Activated T-cell treated with anti-CD3 and anti-CD28 coated beads for 1 hour (primary cell): ENCODE measurements around the gene MED25.

Experiments used
- DNase-seq: peaks from one replicate; pipeline ENCODE4 v3.0.0-alpha.2; 2020; ENCODE audit warnings: low read depth

The MED25 gene

GRCh38 chr19:49817964-49818648 is at the start of gene MED25:
MED25 (plus strand) TSS chr19:49818289; CDS start chr19:49818342, 53 bp downstream.
- peak; percentile 83 for DNase-seq

DNA sequence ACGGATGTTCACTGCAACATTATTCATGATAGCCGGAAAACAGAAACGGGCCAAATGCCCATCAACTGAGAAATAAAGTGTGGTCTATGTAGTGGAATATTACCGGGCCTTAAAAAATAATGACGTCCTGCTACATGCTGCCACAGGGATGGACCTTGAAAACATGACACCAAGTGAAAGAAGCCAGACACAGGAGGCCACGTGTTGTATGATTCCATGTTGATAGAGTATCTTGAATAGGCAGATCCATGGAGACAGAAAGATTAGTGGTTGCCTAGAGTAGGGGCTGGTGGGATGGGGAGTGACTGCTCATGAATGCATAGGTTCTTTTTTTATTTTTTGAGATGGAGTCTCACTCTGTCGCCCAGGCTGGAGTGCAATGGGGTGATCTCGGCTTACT is 47.6 kb upstream of the MED25 start:
- DNase-seq: no peak

DNA sequence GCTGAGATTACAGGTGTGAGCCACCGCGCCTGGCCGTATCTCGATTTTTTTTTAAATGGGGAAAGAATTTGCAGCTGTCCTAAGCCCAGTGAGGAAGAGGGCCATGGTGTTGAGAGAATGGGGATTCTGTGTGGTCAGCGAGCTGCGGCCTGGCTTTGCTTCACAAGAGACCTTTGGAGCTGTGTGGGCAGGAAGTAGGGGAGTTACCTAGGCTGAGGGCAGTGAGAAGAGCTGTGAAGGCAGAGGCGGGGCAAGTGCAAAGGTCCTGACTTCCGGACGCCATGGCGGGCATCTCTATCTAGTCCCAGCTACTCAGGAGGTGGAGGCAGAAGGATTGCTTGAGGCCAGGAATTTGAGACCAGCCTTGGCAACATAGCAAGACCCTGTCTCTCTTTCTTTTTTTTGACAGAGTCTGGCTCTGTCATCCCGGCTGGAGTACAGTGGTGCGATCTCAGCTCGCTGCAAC is 46.4 kb upstream of the MED25 start:
- no peak for DNase-seq

GRCh38 chr19:49772850-49773432 is 45.1 kb upstream of the MED25 start:
- no peak for DNase-seq

GRCh38 chr19:49773663-49774350 is 44.3 kb upstream of the MED25 start:
- DNase-seq: no peak

DNA sequence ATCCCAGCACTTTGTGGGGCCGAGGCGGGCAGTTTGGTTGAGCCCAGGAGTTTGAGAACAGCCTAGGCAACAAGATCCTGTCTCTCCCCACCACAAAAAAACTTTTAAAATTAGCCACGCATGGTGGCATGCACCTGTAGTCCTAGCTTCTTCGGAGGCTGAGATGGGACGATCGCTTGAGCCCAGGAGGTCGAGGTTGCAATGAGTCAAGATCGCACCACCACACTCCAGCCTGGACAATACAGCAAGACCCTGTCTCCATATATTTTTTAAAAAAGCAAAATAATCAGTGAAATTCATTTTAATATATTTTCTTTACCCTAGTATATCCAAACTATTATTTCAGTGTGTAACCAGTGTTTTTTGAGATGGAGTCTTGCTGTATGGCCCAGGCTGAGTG is 43.1 kb upstream of the MED25 start:
- no peak for DNase-seq

DNA sequence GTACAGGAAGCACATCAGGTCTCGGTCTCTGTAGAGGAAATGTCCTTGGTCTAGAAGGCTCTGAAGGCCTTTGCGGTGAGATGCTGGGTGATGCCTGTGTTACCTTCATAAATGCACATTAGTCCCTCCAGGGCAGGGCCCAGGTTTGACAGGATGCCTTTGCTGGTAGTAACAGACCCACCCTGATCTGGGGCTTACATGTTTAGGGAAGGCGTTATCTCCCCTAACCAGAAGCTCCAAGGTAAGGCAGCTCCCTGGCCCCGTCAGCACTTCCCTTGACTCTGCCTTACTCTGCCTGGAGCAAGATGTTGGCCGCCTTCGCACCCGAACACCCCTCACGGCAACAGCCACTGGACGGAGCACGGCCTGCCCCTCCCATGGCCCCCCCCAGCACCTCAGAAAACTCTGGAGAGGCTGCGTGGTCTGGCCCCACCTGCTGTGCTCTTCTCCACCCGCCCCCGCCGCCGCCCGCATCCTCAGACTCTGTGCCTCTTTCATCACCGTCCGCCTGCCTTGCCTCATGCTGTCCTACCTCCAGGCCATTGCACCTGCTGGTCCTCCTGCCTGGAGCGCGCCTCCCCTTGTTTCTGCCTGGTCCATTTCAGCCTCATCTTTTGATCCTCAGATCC is 42.2 kb upstream of the MED25 start:
- no peak for DNase-seq

DNA sequence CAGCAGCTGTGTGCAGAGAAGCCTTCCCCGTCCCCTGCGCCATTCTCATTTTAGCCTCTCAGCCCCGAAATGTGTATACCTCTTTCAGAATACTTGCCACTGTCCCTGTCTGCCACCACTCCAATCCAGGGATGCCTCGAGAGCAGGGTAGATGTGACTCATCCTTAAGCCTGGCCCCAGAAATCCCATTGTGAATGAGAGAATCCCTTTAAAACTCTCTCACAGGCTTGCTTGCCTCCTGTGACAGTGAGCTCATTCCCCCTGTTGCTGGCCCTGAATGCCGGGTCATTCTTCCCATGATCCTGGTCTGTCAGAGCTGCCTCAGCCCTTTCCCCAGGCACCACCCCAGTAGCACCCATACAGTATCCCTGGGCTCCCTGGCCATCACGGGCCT is 41.7 kb upstream of the MED25 start:
- no peak for DNase-seq

- no peak for DNase-seq
Measured at GRCh38 chr19:49779731-49780555, 38.1 kb upstream of the MED25 start.

- DNase-seq: no peak
Measured at GRCh38 chr19:49780861-49781260, 37.2 kb upstream of the MED25 start.

DNA sequence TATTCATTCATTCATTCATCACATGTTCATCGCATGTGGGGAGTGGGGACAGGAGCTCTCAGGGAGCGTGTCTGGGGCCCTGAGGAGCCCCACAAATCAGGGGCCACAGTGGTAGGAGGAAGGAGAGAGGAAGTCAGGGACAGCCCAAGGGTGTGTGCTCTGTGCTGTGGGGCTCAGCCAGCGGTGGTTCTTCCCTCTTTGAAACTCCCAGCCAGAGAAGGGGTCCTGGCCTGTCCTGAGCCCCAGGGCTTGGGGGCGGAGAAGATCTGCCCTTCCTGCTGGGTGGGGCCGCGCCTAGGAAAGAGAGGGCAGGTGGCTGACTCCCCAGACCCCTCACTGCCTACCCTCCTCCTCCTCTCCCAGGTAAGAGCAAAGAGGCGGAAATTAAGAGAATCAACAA is 36.7 kb upstream of the MED25 start:
- DNase-seq: no peak

- no peak for DNase-seq
Measured at GRCh38 chr19:49782515-49782914, 35.6 kb upstream of the MED25 start.

- DNase-seq: no peak
Measured at GRCh38 chr19:49786376-49786820, 31.7 kb upstream of the MED25 start.

DNA sequence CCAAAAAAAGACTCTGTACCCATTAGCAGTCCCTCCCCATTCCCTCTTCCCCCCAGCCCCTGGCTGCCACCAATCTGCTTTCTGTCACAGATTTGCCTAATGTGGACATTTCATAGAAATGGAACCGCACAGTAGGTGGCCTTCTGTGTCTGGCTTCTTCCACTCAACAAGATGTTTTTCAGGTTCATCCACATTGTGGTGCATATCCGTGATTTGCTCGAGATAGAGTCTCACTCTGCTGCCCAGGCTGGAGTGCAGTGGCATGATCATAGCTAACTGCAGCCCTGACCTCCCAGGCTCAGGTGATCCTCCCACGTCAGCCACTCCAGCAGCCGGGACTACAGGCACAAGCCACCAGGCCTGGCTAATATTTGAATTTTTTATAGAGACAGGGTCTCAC is 30.3 kb upstream of the MED25 start:
- no peak for DNase-seq

- DNase-seq: no peak
Measured at GRCh38 chr19:49788857-49789256, 29.2 kb upstream of the MED25 start.

- DNase-seq: no peak
Measured at GRCh38 chr19:49790866-49791265, 27.2 kb upstream of the MED25 start.

DNA sequence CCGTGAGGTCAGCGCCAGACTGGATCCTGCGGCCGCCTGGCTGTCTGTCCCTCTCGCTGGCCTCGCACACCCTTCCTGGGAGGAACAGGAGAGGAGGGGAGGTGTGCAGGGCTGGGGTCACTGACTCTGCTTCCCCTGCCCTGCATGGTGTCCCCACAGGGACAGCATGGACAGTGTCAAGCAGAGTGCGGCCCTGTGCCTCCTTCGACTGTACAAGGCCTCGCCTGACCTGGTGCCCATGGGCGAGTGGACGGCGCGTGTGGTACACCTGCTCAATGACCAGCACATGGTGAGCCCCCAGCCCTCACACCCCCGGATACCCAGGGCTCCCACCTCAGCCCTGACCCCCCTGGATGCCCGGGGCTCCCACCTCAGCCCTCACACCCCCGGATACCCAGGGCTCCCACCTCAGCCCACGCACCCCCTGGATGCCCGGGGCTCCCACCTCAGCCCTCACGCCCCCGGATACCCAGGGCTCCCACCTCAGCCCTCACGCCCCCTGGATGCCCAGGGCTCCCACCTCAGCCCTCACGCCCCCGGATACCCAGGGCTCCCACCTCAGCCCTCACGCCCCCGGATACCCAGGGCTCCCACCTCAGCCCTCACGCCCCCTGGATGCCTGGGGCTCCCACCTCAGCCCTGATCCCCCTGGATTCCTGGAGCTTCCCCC is 26.2 kb upstream of the MED25 start:
- DNase-seq: no peak

- DNase-seq: no peak
Measured at GRCh38 chr19:49792829-49793560, 25.1 kb upstream of the MED25 start.

DNA sequence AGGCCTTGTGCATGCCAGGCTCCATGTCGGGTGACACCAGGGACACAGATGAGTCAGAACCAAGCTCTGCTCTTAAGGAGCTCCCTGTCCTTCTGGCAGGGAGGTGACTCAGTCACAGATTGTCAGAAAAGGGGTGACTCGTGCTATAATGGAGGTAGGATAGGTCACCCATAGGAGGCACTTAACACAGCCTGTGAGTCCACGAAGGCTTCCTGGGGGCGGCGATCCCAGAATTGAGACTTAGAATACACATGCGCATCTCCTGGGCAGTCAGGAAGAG is 24.6 kb upstream of the MED25 start:
- DNase-seq: no peak

- no peak for DNase-seq
Measured at GRCh38 chr19:49795615-49796014, 22.5 kb upstream of the MED25 start.

DNA sequence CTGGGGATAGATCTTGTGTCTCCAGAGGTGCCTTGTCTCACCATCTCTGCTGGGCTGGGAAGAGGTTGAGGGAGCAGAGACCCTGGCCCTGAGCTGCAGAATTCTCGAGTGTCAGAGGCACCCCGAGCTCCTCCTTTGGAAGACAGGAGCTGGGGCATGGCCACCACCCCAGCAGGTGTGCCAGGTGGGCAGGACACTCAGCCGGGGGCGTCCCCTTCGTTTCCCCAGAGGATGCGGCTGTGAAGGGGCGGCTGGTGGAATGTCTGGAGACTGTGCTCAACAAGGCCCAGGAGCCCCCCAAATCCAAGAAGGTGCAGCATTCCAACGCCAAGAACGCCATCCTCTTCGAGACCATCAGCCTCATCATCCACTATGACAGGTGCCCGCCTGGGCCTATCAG is 19.5 kb upstream of the MED25 start:
- DNase-seq: no peak
